GM12878 (cell line): ENCODE data around the gene PMEL. TPM values are rescaled to one million over a fixed set of nuclear protein-coding genes. Genes with fewer than 3 reads are reported as not detected.

ENCODE experiments used
- BHLHE40 ChIP-seq, 2 experiments: fragments of 450-650 bp in 1 of 2; IDR thresholded peaks; 2 replicates each; pipeline ENCODE4 v1.6.1; 2011 to 2017; ENCODE audit warnings: low read depth in 2 of 2, borderline replicate concordance in 1 of 2, improper control_type of control experiment in 1 of 2, low read length in 1 of 2, mild to moderate bottlenecking in 1 of 2
- CHD2 ChIP-seq: IDR thresholded peaks from 2 replicates; pipeline ENCODE4 v1.6.1; 2011; ENCODE audit warnings: low read depth, low read length, improper control_type of control experiment, borderline replicate concordance
- CREM ChIP-seq: IDR thresholded peaks from 2 replicates; pipeline ENCODE4 v1.6.1; 2014; ENCODE audit warnings: antibody characterized with exemption, low read depth
- EED ChIP-seq: sonication (generic); IDR thresholded peaks from 2 replicates; pipeline ENCODE4 v1.6.1; 2016; ENCODE audit warnings: antibody characterized with exemption, low read depth
- GABPA ChIP-seq: IDR thresholded peaks from 2 replicates; pipeline ENCODE4 v1.6.1; 2014; ENCODE audit warnings: antibody characterized with exemption, low read depth, mild to moderate bottlenecking, inconsistent platforms
- IKZF1 ChIP-seq: fragments of 450-650 bp; conservative IDR thresholded peaks from 2 replicates; pipeline ENCODE4 v1.6.1; 2017; ENCODE audit warnings: antibody characterized with exemption, mild to moderate bottlenecking
- NBN ChIP-seq: fragments of 450-650 bp; IDR thresholded peaks from 2 replicates; pipeline ENCODE4 v1.6.1; 2016
- POLR2A ChIP-seq: IDR thresholded peaks from 2 replicates; pipeline ENCODE4 v1.6.1; 2011; ENCODE audit warnings: low read depth, mild to moderate bottlenecking, low read length
- RUNX3 ChIP-seq: IDR thresholded peaks from 2 replicates; pipeline ENCODE4 v1.6.1; 2012; ENCODE audit warnings: low read length, inconsistent platforms
- SMC3 ChIP-seq: IDR thresholded peaks from 2 replicates; pipeline ENCODE4 v1.6.1; 2011; ENCODE audit warnings: low read length, improper control_type of control experiment, borderline replicate concordance
- TCF12 ChIP-seq: IDR thresholded peaks from 2 replicates; pipeline ENCODE4 v1.6.1; 2011; ENCODE audit warnings: low read depth, mild to moderate bottlenecking, low read length
- polyA plus RNA-seq, 11 experiments: library from polyadenylated mRNA; depleted of rRNA in 4 of 11; unstranded in 6 of 11; stranded (reverse) in 5 of 11; fragments of >200 nt; fragmentation: Nextera tagmentation in 4 of 11; fragmentation: Illumina TruSeq in 1 of 11; extraction: Ambion mirVana in 4 of 11; extraction: Trizol in 1 of 11; gene quantifications; 1 replicate in 1 of 11; 2 replicates in 10 of 11; pipeline versions ENCODE4 v1.2.1 to v1.2.3, GENCODE V29; 2011 to 2016; ENCODE audit warnings: inconsistent platforms in 2 of 11, missing spikeins in 2 of 11, low read depth in 1 of 11
- total RNA-seq, 4 experiments: library from RNA; depleted of rRNA in 3 of 4; stranded (reverse); fragments of >200 nt in 3 of 4; fragmentation: Illumina TruSeq in 1 of 4; extraction: Trizol in 1 of 4; gene quantifications; 2 replicates each; pipeline versions ENCODE4 v1.2.1 to v1.2.3, GENCODE V29; 2013 to 2021
- TF ChIP-seq, protein P1 (sequence below): IDR thresholded peaks from 2 replicates; pipeline ENCODE4 v1.6.1; 2012; ENCODE audit warnings: improper control_type of control experiment, low read depth, low read length; ENCODE audit not compliant: insufficient replicate concordance
- TF ChIP-seq, protein P2 (sequence below): fragments of 450-650 bp; IDR thresholded peaks from 2 replicates; pipeline ENCODE4 v1.6.1; 2017; ENCODE audit warnings: mild to moderate bottlenecking, moderate library complexity
- TF ChIP-seq, protein P3 (sequence below): fragments of 450-650 bp; IDR thresholded peaks from 2 replicates; pipeline ENCODE4 v1.6.1; 2017; ENCODE audit warnings: antibody characterized with exemption, mild to moderate bottlenecking, moderate library complexity
- TF ChIP-seq, protein P4 (sequence below): IDR thresholded peaks from 2 replicates; pipeline ENCODE4 v1.6.1; 2011; ENCODE audit warnings: borderline replicate concordance, low read depth, mild to moderate bottlenecking, moderate library complexity, low read length; ENCODE audit not compliant: insufficient read depth, poor library complexity, severe bottlenecking

PMEL gene
- total and polyA plus RNA-seq, 10 of the 15 experiments (the other 5 are each of a cell fraction or from before 2014, with no cell fraction given): 0.32 to 1.6 (median 0.56) TPM

DNA sequence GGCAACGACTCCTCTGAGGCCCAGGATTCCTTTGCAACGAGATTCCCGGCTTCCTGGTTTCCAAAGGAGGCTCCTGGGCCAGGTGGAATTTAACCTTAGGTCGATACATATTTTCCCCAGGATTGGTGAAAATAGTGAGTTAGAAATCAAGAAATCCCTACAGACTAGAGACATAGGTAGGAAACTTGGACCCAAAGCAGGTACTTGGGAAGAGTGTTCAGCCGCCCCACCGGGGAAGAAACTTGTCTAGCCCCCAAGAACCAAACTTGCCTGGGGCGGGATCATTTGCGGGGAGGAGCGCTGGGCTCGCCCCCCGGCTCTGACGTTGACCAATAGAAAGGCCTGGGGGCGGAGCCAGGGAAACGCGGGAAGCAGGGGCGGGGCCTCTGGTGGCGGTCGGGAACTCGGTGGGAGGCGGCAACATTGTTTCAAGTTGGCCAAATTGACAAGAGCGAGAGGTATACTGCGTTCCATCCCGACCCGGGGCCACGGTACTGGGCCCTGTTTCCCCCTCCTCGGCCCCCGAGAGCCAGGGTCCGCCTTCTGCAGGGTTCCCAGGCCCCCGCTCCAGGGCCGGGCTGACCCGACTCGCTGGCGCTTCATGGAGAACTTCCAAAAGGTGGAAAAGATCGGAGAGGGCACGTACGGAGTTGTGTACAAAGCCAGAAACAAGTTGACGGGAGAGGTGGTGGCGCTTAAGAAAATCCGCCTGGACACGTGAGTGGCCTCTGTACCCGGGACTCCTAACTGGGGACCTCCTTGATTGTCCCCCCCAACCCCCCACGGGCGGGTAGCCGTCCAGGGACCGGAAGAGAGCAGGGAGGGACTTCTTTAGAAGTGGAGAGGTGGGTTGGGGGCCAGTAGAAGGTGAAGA lies 803 bp upstream of the PMEL start, which contains the start of gene CDK2 (continued):
- TF ChIP-seq CHD2: 0 out of 2 replicates have a peak, but pooled peaks have one; percentile 43
- TF ChIP-seq, protein P1, sequence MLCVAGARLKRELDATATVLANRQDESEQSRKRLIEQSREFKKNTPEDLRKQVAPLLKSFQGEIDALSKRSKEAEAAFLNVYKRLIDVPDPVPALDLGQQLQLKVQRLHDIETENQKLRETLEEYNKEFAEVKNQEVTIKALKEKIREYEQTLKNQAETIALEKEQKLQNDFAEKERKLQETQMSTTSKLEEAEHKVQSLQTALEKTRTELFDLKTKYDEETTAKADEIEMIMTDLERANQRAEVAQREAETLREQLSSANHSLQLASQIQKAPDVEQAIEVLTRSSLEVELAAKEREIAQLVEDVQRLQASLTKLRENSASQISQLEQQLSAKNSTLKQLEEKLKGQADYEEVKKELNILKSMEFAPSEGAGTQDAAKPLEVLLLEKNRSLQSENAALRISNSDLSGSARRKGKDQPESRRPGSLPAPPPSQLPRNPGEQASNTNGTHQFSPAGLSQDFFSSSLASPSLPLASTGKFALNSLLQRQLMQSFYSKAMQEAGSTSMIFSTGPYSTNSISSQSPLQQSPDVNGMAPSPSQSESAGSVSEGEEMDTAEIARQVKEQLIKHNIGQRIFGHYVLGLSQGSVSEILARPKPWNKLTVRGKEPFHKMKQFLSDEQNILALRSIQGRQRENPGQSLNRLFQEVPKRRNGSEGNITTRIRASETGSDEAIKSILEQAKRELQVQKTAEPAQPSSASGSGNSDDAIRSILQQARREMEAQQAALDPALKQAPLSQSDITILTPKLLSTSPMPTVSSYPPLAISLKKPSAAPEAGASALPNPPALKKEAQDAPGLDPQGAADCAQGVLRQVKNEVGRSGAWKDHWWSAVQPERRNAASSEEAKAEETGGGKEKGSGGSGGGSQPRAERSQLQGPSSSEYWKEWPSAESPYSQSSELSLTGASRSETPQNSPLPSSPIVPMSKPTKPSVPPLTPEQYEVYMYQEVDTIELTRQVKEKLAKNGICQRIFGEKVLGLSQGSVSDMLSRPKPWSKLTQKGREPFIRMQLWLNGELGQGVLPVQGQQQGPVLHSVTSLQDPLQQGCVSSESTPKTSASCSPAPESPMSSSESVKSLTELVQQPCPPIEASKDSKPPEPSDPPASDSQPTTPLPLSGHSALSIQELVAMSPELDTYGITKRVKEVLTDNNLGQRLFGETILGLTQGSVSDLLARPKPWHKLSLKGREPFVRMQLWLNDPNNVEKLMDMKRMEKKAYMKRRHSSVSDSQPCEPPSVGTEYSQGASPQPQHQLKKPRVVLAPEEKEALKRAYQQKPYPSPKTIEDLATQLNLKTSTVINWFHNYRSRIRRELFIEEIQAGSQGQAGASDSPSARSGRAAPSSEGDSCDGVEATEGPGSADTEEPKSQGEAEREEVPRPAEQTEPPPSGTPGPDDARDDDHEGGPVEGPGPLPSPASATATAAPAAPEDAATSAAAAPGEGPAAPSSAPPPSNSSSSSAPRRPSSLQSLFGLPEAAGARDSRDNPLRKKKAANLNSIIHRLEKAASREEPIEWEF: no peak
- TF ChIP-seq, protein P2, sequence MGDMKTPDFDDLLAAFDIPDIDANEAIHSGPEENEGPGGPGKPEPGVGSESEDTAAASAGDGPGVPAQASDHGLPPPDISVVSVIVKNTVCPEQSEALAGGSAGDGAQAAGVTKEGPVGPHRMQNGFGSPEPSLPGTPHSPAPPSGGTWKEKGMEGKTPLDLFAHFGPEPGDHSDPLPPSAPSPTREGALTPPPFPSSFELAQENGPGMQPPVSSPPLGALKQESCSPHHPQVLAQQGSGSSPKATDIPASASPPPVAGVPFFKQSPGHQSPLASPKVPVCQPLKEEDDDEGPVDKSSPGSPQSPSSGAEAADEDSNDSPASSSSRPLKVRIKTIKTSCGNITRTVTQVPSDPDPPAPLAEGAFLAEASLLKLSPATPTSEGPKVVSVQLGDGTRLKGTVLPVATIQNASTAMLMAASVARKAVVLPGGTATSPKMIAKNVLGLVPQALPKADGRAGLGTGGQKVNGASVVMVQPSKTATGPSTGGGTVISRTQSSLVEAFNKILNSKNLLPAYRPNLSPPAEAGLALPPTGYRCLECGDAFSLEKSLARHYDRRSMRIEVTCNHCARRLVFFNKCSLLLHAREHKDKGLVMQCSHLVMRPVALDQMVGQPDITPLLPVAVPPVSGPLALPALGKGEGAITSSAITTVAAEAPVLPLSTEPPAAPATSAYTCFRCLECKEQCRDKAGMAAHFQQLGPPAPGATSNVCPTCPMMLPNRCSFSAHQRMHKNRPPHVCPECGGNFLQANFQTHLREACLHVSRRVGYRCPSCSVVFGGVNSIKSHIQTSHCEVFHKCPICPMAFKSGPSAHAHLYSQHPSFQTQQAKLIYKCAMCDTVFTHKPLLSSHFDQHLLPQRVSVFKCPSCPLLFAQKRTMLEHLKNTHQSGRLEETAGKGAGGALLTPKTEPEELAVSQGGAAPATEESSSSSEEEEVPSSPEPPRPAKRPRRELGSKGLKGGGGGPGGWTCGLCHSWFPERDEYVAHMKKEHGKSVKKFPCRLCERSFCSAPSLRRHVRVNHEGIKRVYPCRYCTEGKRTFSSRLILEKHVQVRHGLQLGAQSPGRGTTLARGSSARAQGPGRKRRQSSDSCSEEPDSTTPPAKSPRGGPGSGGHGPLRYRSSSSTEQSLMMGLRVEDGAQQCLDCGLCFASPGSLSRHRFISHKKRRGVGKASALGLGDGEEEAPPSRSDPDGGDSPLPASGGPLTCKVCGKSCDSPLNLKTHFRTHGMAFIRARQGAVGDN: 0 out of 2 replicates have a peak, but pooled peaks have one; percentile 19
- peak; percentile 81 for TF ChIP-seq POLR2A
- TF ChIP-seq EED: peak; percentile 38; the same call in 1 of the 2 replicates
- peak; percentile 70 for TF ChIP-seq NBN
- TF ChIP-seq TCF12: no peak
- peak; percentile 46 for TF ChIP-seq RUNX3
- peak in 1 of 2 experiments; percentile 74; a peak in 2 of 4 replicates for TF ChIP-seq BHLHE40 (IDR thresholded peaks at IDR 0.05; ENCODE audit: borderline replicate concordance in 1 of 2, low read depth in 2 of 2, low read length in 1 of 2)
- TF ChIP-seq, protein P3, sequence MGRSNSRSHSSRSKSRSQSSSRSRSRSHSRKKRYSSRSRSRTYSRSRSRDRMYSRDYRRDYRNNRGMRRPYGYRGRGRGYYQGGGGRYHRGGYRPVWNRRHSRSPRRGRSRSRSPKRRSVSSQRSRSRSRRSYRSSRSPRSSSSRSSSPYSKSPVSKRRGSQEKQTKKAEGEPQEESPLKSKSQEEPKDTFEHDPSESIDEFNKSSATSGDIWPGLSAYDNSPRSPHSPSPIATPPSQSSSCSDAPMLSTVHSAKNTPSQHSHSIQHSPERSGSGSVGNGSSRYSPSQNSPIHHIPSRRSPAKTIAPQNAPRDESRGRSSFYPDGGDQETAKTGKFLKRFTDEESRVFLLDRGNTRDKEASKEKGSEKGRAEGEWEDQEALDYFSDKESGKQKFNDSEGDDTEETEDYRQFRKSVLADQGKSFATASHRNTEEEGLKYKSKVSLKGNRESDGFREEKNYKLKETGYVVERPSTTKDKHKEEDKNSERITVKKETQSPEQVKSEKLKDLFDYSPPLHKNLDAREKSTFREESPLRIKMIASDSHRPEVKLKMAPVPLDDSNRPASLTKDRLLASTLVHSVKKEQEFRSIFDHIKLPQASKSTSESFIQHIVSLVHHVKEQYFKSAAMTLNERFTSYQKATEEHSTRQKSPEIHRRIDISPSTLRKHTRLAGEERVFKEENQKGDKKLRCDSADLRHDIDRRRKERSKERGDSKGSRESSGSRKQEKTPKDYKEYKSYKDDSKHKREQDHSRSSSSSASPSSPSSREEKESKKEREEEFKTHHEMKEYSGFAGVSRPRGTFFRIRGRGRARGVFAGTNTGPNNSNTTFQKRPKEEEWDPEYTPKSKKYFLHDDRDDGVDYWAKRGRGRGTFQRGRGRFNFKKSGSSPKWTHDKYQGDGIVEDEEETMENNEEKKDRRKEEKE: no peak
- no peak for TF ChIP-seq SMC3
- peak; percentile 65 for TF ChIP-seq IKZF1
- TF ChIP-seq GABPA: 0 out of 2 replicates have a peak, but pooled peaks have one; percentile 52
- TF ChIP-seq CREM: peak; percentile 41; the same call in 1 of the 2 replicates
- TF ChIP-seq, protein P4, sequence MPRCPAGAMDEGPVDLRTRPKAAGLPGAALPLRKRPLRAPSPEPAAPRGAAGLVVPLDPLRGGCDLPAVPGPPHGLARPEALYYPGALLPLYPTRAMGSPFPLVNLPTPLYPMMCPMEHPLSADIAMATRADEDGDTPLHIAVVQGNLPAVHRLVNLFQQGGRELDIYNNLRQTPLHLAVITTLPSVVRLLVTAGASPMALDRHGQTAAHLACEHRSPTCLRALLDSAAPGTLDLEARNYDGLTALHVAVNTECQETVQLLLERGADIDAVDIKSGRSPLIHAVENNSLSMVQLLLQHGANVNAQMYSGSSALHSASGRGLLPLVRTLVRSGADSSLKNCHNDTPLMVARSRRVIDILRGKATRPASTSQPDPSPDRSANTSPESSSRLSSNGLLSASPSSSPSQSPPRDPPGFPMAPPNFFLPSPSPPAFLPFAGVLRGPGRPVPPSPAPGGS: no peak
